ENCODE measurements around the gene KPNA6.

GRCh38 chr1:32199717-32200072, 91.8 kb downstream of the KPNA6 start:
- TF ChIP-seq CTCF (IDR thresholded peaks at IDR 0.05; ENCODE audit: low read depth, low read length) (no peak), EZH2phosphoT487 (IDR thresholded peaks at IDR 0.05; ENCODE audit: low read depth) (no peak)

Data from OCI-LY3 (cell line).